Ishikawa (cell line): ENCODE measurements around the gene UQCRFS1.

Experiments used
- CEBPB ChIP-seq: IDR thresholded peaks from 2 replicates; pipeline ENCODE4 v1.6.1; 2012
- CREB1 ChIP-seq: IDR thresholded peaks from 2 replicates; pipeline ENCODE4 v1.6.1; 2012; ENCODE audit warnings: low read depth
- EGR1 ChIP-seq: IDR thresholded peaks from 2 replicates; pipeline ENCODE4 v1.6.1; 2012
- EP300 ChIP-seq: IDR thresholded peaks from 2 replicates; pipeline ENCODE4 v1.6.1; 2012; ENCODE audit warnings: borderline replicate concordance
- FOXM1 ChIP-seq: IDR thresholded peaks from 2 replicates; pipeline ENCODE4 v1.6.1; 2012; ENCODE audit warnings: low read depth, borderline replicate concordance
- MAX ChIP-seq: IDR thresholded peaks from 2 replicates; pipeline ENCODE4 v1.6.1; 2012
- NFIC ChIP-seq: IDR thresholded peaks from 2 replicates; pipeline ENCODE4 v1.6.1; 2012
- RAD21 ChIP-seq: IDR thresholded peaks from 2 replicates; pipeline ENCODE4 v1.6.1; 2012; ENCODE audit warnings: low read depth
- REST ChIP-seq: IDR thresholded peaks from 2 replicates; pipeline ENCODE4 v1.6.1; 2012; ENCODE audit warnings: low read depth, mild to moderate bottlenecking
- TAF1 ChIP-seq: IDR thresholded peaks from 2 replicates; pipeline ENCODE4 v1.6.1; 2012; ENCODE audit warnings: low read depth, mild to moderate bottlenecking
- TCF12 ChIP-seq: IDR thresholded peaks from 2 replicates; pipeline ENCODE4 v1.6.1; 2012; ENCODE audit warnings: low read depth
- TEAD4 ChIP-seq: IDR thresholded peaks from 2 replicates; pipeline ENCODE4 v1.6.1; 2012
- USF1 ChIP-seq: IDR thresholded peaks from 2 replicates; pipeline ENCODE4 v1.6.1; 2012
- YY1 ChIP-seq: IDR thresholded peaks from 2 replicates; pipeline ENCODE4 v1.6.1; 2012; ENCODE audit warnings: low read depth
- ZBTB7A ChIP-seq: IDR thresholded peaks from 2 replicates; pipeline ENCODE4 v1.6.1; 2012; ENCODE audit warnings: low read depth

The UQCRFS1 gene

DNA sequence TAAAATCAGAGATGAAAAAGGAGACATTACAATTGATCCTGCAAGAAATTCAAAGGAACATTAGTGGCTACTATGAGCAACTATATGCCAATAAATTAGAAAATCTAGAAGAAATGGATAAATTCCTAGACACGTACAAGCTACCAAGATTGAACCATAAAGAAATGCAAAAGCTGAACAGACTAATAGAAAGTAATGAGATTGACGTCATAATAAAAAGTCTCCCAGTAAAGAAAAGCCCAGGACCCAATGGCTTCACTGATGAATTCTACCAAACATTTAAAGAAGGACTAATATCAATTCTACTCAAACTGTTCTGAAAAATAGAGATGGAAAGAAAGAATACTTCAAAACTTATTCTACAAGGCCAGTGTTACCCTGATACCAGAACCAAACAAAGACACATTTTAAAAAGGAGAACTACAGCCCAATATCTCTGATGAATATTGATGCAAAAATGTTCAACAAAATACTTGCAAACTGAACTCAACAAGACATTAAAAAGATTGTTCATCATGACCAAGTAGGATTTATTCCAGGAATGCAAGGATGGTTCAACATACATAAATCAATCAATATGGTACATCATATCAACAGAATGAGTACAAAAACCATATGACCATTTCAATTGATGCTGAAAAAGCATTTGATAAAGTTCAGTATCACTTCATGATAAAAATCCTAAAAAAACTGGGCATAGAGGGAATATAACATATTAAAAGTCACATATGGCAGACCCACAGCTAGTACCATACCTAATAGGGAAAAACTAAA, 35.8 kb downstream of the UQCRFS1 start:
- no peak for TF ChIP-seq EGR1
- no peak for TF ChIP-seq EP300
- no peak for TF ChIP-seq TCF12
- no peak for TF ChIP-seq ZBTB7A
- no peak for TF ChIP-seq MAX
- TF ChIP-seq TAF1, result no peak
- TF ChIP-seq FOXM1, result no peak
- TF ChIP-seq RAD21, result no peak
- TF ChIP-seq CREB1, result no peak
- TF ChIP-seq YY1, result no peak
- TF ChIP-seq NFIC, result no peak
- TF ChIP-seq USF1, result no peak
- TF ChIP-seq TEAD4, result no peak

GRCh38 chr19:29173896-29174295, 39.1 kb downstream of the UQCRFS1 start:
- TF ChIP-seq USF1, result no peak
- no peak for TF ChIP-seq MAX
- TF ChIP-seq REST, result no peak
- no peak for TF ChIP-seq TEAD4
- TF ChIP-seq FOXM1, result no peak

DNA sequence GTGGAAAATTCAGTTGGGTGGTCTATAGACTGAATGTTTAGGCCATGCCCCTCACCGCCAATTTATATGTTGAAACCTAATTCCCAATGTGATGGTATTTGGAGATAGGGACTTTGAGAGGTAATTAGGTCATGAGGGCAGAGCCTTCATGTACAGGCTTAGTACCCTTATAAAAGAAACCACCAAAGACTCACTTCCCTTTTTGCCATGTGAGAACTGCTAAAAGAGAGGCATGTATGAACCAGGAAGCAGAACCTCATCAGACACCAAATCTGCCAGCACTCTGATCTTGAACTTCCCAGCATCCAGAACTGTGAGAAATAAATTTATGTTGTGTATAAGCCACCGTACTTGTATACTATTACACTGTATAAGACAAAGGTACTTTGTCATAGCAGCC, 40.6 kb downstream of the UQCRFS1 start:
- no peak for TF ChIP-seq CREB1
- TF ChIP-seq USF1, result no peak
- TF ChIP-seq MAX, result no peak
- no peak for TF ChIP-seq TEAD4
- TF ChIP-seq CEBPB, result no peak
- no peak for TF ChIP-seq REST
- no peak for TF ChIP-seq EGR1
- no peak for TF ChIP-seq TAF1
- no peak for TF ChIP-seq NFIC
- no peak for TF ChIP-seq RAD21
- no peak for TF ChIP-seq TCF12
- TF ChIP-seq EP300, result no peak

DNA sequence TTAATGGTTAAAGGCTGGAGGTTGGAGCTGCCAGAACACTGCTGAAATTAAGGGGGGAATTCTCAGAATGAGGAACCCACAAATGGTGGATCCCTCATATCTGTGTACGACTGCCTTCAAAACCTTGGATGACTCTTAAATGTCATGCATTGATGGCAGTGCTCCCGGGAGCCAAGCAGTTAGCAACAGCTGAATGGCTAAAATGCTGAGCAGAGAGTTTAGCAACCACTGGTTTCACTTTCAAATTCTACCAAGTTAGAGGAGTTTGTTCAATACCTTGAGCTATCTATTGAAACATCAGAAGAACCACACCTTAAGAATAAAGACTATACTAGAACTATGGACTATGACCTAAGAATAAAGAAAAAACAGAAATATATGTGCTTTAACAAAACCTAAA, 41.4 kb downstream of the UQCRFS1 start:
- TF ChIP-seq CEBPB (no peak), TEAD4 (no peak), CREB1 (no peak), REST (no peak), YY1 (no peak), TCF12 (no peak)
